GM15510 (cell line): Measurements from ENCODE around the gene CCND1.

Experiments used
- POLR2A ChIP-seq: IDR thresholded peaks from 3 replicates; pipeline ENCODE4 v1.6.1; 2011; ENCODE audit warnings: borderline replicate concordance; ENCODE audit not compliant: insufficient read length; ENCODE audit errors: extremely low read depth

CCND1 gene

GRCh38 chr11:69611548-69612526, 29.1 kb upstream of the CCND1 start:
- TF ChIP-seq POLR2A = no peak

DNA sequence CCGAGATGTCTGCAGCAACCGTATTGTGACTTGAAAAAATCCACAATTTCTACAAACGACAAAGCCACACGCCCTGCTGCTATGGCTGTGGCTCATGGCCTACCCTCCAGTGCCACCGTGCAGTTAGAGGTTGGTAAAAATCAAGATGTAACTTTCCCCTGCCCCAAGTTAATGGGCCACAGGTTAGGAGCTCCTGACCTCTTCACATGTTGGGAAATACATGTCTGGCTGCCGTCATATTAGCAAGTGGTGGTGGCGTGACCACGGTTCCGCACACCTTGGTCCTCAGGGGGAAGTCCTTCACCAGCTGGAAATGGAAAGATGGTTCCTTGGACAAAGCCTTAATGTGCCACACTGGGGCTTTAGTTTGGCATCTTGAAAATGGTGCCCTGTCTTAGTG, 27.4 kb upstream of the CCND1 start:
- no peak for TF ChIP-seq POLR2A

GRCh38 chr11:69614085-69614484, 26.9 kb upstream of the CCND1 start:
- no peak for TF ChIP-seq POLR2A

DNA sequence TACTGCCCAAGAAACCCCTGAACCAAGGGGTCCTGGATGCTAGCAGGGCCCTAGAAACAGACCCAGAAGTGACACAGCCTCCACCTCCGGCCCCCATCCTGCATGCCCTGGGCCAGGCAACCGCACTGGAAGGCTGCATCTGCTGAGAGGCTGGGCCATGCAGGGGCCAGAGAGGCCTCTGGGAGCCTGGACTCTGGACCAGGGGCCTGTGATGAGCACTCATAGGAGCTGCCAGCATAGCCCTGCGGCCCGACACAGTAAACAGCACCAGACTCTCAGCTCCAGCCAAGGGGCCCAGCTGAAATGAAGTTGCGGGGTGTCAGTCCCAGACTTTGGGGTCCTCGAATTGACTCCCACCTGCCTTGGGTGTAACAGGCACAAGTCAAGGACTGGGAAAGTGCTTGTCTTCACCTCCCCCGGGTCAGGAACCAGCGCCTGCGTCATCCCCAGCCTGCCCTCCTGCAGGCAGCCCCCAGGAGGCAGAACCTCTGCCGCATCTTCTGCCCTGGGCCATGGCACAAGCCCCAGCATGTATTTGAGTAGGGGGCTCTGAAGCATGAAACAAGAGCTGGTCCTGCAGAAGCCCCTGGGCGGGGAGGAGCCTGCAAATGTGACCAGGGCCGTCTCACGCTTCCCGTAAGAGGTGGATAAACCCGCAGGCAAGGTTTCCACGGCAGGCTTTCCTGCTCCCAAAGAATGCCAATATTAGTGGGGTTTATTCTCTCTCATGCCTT, 25.2 kb upstream of the CCND1 start:
- no peak for TF ChIP-seq POLR2A

DNA sequence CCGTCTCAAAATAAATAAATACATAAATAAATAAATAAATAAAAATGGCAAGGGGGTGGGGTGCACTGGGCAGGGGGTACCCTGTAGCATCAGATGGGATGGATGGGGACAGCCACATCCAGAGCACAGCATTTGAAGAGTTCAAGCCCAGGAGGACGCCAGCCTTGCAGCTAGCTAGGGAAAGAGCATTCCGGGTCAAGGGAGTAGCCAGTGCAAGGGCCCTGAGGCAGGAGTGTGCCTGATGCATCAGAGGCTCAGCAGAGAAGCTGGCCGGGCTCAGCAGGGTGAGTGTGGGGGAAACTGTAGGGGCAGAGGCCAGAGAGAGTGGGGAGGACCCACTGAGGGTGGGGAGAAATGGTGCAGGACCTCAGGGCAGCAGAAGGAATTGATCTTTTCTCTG, 23.7 kb upstream of the CCND1 start:
- TF ChIP-seq POLR2A = no peak

- no peak for TF ChIP-seq POLR2A
Observed at GRCh38 chr11:69617682-69618081, 23.3 kb upstream of the CCND1 start.

- no peak for TF ChIP-seq POLR2A
Observed at GRCh38 chr11:69618237-69618636, 22.7 kb upstream of the CCND1 start.

- TF ChIP-seq POLR2A = no peak
Observed at GRCh38 chr11:69620683-69621290, 20.2 kb upstream of the CCND1 start.

DNA sequence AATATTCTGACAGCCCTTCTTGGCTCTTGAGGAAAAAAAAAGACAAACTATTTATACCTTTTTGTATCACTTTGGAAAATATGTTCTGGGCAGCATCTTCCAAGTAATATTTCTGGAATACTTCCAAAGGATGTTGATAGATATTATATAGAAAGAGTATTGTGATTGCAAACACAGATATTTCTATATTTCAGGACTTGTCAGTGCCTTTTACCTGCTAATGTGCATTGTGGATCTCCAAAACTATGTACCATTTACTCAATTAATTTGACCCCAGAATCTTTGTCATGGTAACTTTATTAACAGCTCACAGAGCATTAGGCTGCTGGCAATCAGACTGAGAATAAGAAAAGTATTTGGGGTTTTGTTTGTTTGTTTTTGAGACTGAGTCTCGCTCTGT, 16.7 kb upstream of the CCND1 start:
- TF ChIP-seq POLR2A = no peak

DNA sequence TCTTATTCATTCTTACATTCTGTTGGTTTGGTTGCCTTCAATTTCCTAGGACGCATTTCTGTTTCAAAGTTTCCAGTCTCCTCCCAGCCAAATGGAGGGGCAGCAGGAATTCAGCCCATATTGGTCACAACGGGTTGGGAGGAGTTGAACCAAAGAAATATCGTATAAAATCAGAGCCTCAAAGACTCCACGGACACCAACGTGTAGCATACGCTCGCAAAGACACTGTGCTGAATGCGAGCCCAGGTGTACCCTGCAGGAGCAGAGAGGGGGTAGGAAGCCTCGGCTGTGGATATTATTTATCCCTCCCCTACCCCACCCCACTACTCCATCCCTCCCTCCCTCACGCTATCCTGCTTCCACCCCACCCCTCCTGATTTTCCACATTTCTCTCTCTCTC, 15.5 kb upstream of the CCND1 start:
- TF ChIP-seq POLR2A = no peak

- TF ChIP-seq POLR2A = no peak
Observed at GRCh38 chr11:69627551-69627950, 13.4 kb upstream of the CCND1 start.

DNA sequence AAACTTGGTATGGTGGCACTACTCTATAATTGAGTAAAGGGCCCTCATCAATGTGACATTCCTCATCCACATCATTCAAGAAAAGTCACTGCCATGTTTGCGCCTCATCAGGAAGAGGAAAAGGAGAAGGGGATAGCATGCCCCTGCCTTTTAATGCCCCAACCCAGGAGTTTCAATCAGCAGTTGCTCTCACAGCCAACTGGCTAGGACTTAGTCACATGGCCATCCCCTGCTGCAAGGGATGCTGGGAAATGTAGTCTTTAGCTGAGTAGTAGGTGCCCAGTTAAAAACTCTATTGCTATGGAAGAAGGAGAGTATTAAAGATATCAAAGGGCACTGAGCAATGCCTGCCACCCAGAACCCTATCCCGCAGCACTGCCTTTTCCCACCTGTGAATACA, 10.9 kb upstream of the CCND1 start:
- no peak for TF ChIP-seq POLR2A

- no peak for TF ChIP-seq POLR2A
Observed at GRCh38 chr11:69630424-69630823, 10.5 kb upstream of the CCND1 start.

GRCh38 chr11:69632900-69633299, 8.1 kb upstream of the CCND1 start:
- no peak for TF ChIP-seq POLR2A

GRCh38 chr11:69634069-69634468, 6.9 kb upstream of the CCND1 start:
- no peak for TF ChIP-seq POLR2A
